Keratinocyte (primary cell): Measurements from ENCODE around the gene CCDC85C. TPM values are rescaled to one million over a fixed set of nuclear protein-coding genes. Genes with fewer than 3 reads are reported as not detected.

Source experiments
- DNase-seq: peaks from one replicate; pipeline ENCODE4 v3.0.0-alpha.2; 2011; ENCODE audit warnings: low read depth, missing footprints, low spot score
- FAIRE-seq: peaks from 2 replicates; lab custom pipeline; 2011; peaks lifted over from hg19 to GRCh38; lab: Jason Lieb, UNC
- H2AFZ ChIP-seq: 2 replicates; pipeline ENCODE4 v1.6.0; 2012; ENCODE audit warnings: low read length, control low read depth, inconsistent platforms; ENCODE audit not compliant: control insufficient read depth
- H3K27ac ChIP-seq: 2 replicates; pipeline ENCODE4 v1.5.1; 2011; ENCODE audit warnings: low read length; ENCODE audit not compliant: control insufficient read depth, insufficient read depth
- H3K27me3 ChIP-seq: 3 replicates; pipeline ENCODE4 v1.6.0; 2011; ENCODE audit warnings: low read length; ENCODE audit not compliant: control insufficient read depth, insufficient read depth; ENCODE audit errors: extremely low read depth
- H3K36me3 ChIP-seq, 2 experiments: 2 replicates in 1 of 2; 3 replicates in 1 of 2; pipeline ENCODE4 v1.5.1; 2011; ENCODE audit warnings: low read length in 2 of 2, mild to moderate bottlenecking in 1 of 2; ENCODE audit not compliant: control insufficient read depth in 2 of 2, insufficient read depth in 2 of 2; ENCODE audit errors: extremely low read depth in 1 of 2
- H3K4me1 ChIP-seq: 3 replicates; pipeline ENCODE4 v1.5.1; 2011; ENCODE audit warnings: low read length; ENCODE audit not compliant: control insufficient read depth, insufficient read depth; ENCODE audit errors: extremely low read depth
- H3K4me2 ChIP-seq: 3 replicates; pipeline ENCODE4 v1.6.0; 2011; ENCODE audit warnings: low read depth, low read length; ENCODE audit not compliant: control insufficient read depth, insufficient read depth; ENCODE audit errors: extremely low read depth
- H3K4me3 ChIP-seq, 3 experiments: fragments of 200-600 bp in 1 of 3; sonication (generic) in 1 of 3; 2 replicates in 2 of 3; 3 replicates in 1 of 3; pipeline ENCODE4 v1.5.1; 2011 to 2016; ENCODE audit warnings: low read length in 3 of 3, mild to moderate bottlenecking in 3 of 3, control low read depth in 2 of 3, inconsistent platforms in 1 of 3, low read depth in 1 of 3, mixed read lengths in 1 of 3, mixed run types in 1 of 3, moderate library complexity in 1 of 3; ENCODE audit not compliant: control insufficient read depth in 2 of 3, insufficient read depth in 2 of 3; ENCODE audit errors: extremely low read depth in 1 of 3
- H3K79me2 ChIP-seq: 2 replicates; pipeline ENCODE4 v1.6.0; 2012; ENCODE audit warnings: low read length; ENCODE audit not compliant: control insufficient read depth, insufficient read depth
- H3K9ac ChIP-seq: 3 replicates; pipeline ENCODE4 v1.6.0; 2011; ENCODE audit warnings: low read length; ENCODE audit not compliant: control insufficient read depth, insufficient read depth; ENCODE audit errors: extremely low read depth
- H3K9me1 ChIP-seq: 3 replicates; pipeline ENCODE4 v1.6.0; 2011; ENCODE audit warnings: low read length; ENCODE audit not compliant: control insufficient read depth, insufficient read depth; ENCODE audit errors: extremely low read depth
- H3K9me3 ChIP-seq: 2 replicates; pipeline ENCODE4 v1.5.1; 2012; ENCODE audit warnings: low read depth, low read length; ENCODE audit not compliant: control insufficient read depth
- H4K20me1 ChIP-seq: 3 replicates; pipeline ENCODE4 v1.6.0; 2011; ENCODE audit warnings: low read length; ENCODE audit not compliant: control insufficient read depth, insufficient read depth; ENCODE audit errors: extremely low read depth
- CTCF ChIP-seq, 3 experiments: IDR thresholded peaks in 1 of 3; conservative IDR thresholded peaks in 1 of 3; optimal IDR thresholded peaks in 1 of 3; 2 replicates in 2 of 3; 3 replicates in 1 of 3; pipeline versions ENCODE3 to v1.5.1; 2011; ENCODE audit warnings: low read length in 3 of 3, mild to moderate bottlenecking in 3 of 3, moderate library complexity in 2 of 3, control low read depth in 1 of 3, inconsistent platforms in 1 of 3; ENCODE audit not compliant: insufficient read depth in 2 of 3; ENCODE audit errors: extremely low read depth in 1 of 3
- EZH2 ChIP-seq: IDR thresholded peaks from one replicate; pipeline ENCODE4 v1.6.1; 2012; ENCODE audit warnings: inconsistent platforms, mild to moderate bottlenecking, low read length, moderate library complexity
- dilution Hi-C: fragments of 300-500 bp; cut with MboI; formaldehyde crosslinking; loops from one replicate; pipeline ENCODE4 v1.7.0; 2020; ENCODE audit warnings: low sequenced_read_pairs; ENCODE audit not compliant: extremely low pct_ligation_motif_present
- polyA plus RNA-seq, 5 experiments: library from polyadenylated mRNA; depleted of rRNA in 3 of 5; stranded (reverse) in 3 of 5; stranded (forward) in 1 of 5; unstranded in 1 of 5; fragments of >200 nt; gene quantifications; 1 replicate in 1 of 5; 2 replicates in 3 of 5; 3 replicates in 1 of 5; pipeline versions ENCODE4 v1.2.1 to v1.2.3, GENCODE V29; 2011 to 2012; ENCODE audit warnings: missing spikeins in 2 of 5, low read depth in 1 of 5, low replicate concordance in 1 of 5

The CCDC85C gene
- polyA plus RNA-seq, 1 donor (not counting 4 experiments of a cell fraction or from before 2014, with no cell fraction given): 13.2 TPM

- Histone ChIP-seq H3K9ac (no peak overlapping the region), H3K4me2 (no peak overlapping the region), H3K36me3 (peaks cover 2% of the 10 kb centered on the region in 2 experiments), H3K9me1 (no peaks in the 10 kb centered on the region), H4K20me1 (peaks cover 5% of the 10 kb centered on the region), H2AFZ (no peak overlapping the region), H3K9me3 (no peaks in the 10 kb centered on the region), H3K79me2 (peaks cover 29% of the 10 kb centered on the region), H3K27ac (no peak overlapping the region), H3K4me1 (peaks cover 4% of the 10 kb centered on the region), H3K4me3 (no peak overlapping the region), H3K27me3 (no peaks in the 10 kb centered on the region)
- TF ChIP-seq EZH2 (no peak), CTCF (optimal IDR thresholded peaks at IDR 0.05 in 1 of 3, IDR thresholded peaks at IDR 0.05 in 1 of 3, conservative IDR thresholded peaks at IDR 0.05 in 1 of 3; ENCODE audit: extremely low read depth in 1 of 3, insufficient read depth in 2 of 3, low read length in 3 of 3) (peak; percentile 16 to 46 (median 21))
- no peak for FAIRE-seq
- DNase-seq: no peak
- dilution Hi-C loops: no loop called here
Measured at GRCh38 chr14:99524804-99525698, 79.0 kb downstream of the CCDC85C start.

GRCh38 chr14:99524091-99524661, 79.8 kb downstream of the CCDC85C start:
- TF ChIP-seq CTCF (optimal IDR thresholded peaks at IDR 0.05 in 1 of 3, IDR thresholded peaks at IDR 0.05 in 1 of 3, conservative IDR thresholded peaks at IDR 0.05 in 1 of 3; ENCODE audit: extremely low read depth in 1 of 3, insufficient read depth in 2 of 3, low read length in 3 of 3) (no peak), EZH2 (no peak)
- FAIRE-seq: no peak
- Histone ChIP-seq H3K79me2 (peaks cover 28% of the 10 kb centered on the region), H2AFZ (no peak overlapping the region), H3K4me2 (no peak overlapping the region), H3K36me3 (peaks cover 0 to 2% of the 10 kb centered on the region in 2 experiments), H3K9me3 (no peaks in the 10 kb centered on the region), H3K27ac (no peak overlapping the region), H3K9me1 (no peaks in the 10 kb centered on the region), H3K4me1 (peaks cover 4% of the 10 kb centered on the region), H3K9ac (no peak overlapping the region), H3K4me3 (no peak overlapping the region), H3K27me3 (no peaks in the 10 kb centered on the region), H4K20me1 (peaks cover 5% of the 10 kb centered on the region)
- no peak for DNase-seq
- dilution Hi-C loops: no loop called here
